AG04449 (cell line): ENCODE data around the gene OVOL1.

Experiments used
- CTCF ChIA-PET: fragments of 350-600 bp; formaldehyde crosslinking; extraction: SDS; loops from one replicate; lab custom pipeline; 2021; ENCODE audit warnings: antibody characterized with exemption; lab: Yijun Ruan, JAX
- POLR2A ChIA-PET: fragments of 400-600, 350-600 bp; formaldehyde crosslinking; extraction: SDS; loops from one replicate; lab custom pipeline; 2020; ENCODE audit warnings: antibody characterized with exemption, inconsistent platforms; lab: Yijun Ruan, JAX
- DNase-seq: peaks from one replicate; pipeline ENCODE4 v3.0.0-alpha.2; 2010; ENCODE audit warnings: low read depth, low spot score
- H3K4me3 ChIP-seq: 2 replicates; pipeline ENCODE4 v1.5.1; 2011; ENCODE audit warnings: low read depth, mild to moderate bottlenecking, control low read depth, low read length
- TF ChIP-seq, protein P1 (sequence below): IDR thresholded peaks from one replicate; pipeline ENCODE4 v1.5.1; 2011; ENCODE audit warnings: mild to moderate bottlenecking, moderate library complexity, low read length, control low read depth, inconsistent platforms; ENCODE audit not compliant: insufficient read depth; ENCODE audit errors: missing control alignments

Gene OVOL1

DNA sequence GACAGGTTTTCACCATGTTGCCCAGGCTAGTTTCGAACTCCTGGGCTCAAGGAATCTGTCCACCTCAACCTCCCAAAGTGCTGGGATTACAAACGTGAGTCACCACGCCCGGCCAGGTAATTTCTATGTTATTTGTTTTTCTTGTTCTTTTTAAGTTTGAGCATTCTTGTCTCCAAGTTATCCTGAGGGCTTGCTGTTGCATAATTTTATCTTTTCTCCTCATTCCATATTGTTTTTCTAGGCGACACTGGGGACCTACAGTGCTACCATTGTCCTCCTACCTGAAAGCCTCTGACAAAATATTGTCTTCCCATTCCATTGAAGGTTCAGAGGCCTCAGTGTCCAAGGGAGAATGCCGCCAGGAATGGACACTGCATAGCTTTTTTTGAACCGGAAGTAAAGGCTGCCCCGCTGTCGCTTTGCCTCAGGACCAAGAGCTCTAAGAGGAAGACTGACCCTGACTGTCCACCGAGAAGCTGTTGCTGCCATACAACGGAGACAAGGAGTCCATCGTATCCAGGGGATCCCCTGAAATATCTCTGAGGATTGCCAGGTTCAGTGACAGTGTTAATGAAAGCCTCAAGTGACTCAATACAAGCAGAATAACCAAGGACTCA lies 15.8 kb upstream of the OVOL1 start:
- ChIA-PET POLR2A (no interaction called here), CTCF (interaction anchor here (0.9 to 4.1 kb wide), 20 partner anchors 9 to 252 kb away, joined by 3 to 76 read pairs (median 10); partner anchors contain the start of genes AP5B1, FIBP, KAT5 and RNASEH2C)
- no peak overlapping the region for H3K4me3 ChIP-seq
- no peak for DNase-seq
- TF ChIP-seq, protein P1, sequence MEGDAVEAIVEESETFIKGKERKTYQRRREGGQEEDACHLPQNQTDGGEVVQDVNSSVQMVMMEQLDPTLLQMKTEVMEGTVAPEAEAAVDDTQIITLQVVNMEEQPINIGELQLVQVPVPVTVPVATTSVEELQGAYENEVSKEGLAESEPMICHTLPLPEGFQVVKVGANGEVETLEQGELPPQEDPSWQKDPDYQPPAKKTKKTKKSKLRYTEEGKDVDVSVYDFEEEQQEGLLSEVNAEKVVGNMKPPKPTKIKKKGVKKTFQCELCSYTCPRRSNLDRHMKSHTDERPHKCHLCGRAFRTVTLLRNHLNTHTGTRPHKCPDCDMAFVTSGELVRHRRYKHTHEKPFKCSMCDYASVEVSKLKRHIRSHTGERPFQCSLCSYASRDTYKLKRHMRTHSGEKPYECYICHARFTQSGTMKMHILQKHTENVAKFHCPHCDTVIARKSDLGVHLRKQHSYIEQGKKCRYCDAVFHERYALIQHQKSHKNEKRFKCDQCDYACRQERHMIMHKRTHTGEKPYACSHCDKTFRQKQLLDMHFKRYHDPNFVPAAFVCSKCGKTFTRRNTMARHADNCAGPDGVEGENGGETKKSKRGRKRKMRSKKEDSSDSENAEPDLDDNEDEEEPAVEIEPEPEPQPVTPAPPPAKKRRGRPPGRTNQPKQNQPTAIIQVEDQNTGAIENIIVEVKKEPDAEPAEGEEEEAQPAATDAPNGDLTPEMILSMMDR = no peak

DNA sequence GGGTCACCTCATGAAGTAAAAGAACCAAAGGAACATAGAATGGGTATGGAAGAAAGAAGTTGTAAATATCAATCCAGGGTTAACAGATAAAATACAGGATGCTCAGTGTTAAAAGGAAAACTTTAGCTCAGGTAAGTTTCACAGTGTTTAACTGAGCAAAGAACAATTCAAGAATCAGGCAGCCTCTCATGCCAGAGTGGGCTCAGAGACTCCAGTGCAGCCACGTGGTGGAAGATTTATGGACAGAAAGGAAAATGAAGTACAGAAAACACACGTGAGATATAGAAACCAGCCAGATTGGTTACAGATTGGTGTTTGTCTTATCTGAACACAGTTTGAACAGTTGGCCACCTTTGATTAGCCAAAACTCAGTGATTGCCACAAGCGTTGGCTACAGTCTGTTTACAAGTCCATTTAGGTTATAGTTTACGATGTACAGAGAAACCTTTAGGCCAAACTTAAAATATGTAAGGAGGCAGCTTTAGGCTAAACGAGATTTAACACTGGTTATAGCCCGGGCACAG lies 15.2 kb upstream of the OVOL1 start:
- DNase-seq = no peak
- ChIA-PET POLR2A (no interaction called here), CTCF (interaction anchor here (0.9 to 4.1 kb wide), 13 partner anchors 8 to 251 kb away, joined by 3 to 76 read pairs (median 9); partner anchors contain the start of genes AP5B1, FIBP, KAT5 and RNASEH2C)
- TF ChIP-seq, protein P1 = no peak
- H3K4me3 ChIP-seq = no peak overlapping the region

DNA sequence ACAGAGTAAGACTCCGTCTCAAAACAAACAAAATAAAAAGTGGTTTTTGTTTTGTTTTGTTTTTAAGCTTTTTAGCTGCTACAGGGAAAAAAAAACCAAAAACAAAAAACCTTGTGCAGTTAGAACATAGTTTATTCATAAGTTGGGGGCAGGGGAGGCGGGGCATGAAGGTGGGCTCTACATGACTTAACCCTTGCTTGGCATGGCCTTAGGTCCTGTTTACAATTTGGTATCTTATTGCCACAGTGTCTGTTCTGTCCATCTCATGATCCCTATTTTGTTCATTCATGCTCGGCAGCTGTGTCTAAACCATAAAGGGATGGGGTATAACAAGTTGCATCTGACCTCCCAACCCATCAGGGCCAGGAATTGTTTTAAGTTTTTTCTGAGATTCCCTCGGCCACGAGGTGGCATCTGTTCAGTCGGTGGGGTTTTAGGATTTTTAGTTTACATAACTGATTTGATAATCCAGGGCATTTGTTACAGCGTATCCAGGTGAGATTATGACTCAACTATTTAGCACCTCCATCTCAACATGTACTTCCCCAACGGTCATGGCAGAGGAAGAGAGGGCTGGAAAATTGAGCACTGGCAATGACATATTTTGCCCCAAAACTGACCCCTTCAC lies 13.0 kb upstream of the OVOL1 start:
- ChIA-PET POLR2A (no interaction called here), CTCF (interaction anchor here (1.0 to 3.4 kb wide), 7 partner anchors 10 to 215 kb away, joined by 3 to 11 read pairs (median 4); no protein-coding TSS in a partner anchor)
- no peak overlapping the region for H3K4me3 ChIP-seq
- DNase-seq = no peak
- TF ChIP-seq, protein P1 = no peak

DNA sequence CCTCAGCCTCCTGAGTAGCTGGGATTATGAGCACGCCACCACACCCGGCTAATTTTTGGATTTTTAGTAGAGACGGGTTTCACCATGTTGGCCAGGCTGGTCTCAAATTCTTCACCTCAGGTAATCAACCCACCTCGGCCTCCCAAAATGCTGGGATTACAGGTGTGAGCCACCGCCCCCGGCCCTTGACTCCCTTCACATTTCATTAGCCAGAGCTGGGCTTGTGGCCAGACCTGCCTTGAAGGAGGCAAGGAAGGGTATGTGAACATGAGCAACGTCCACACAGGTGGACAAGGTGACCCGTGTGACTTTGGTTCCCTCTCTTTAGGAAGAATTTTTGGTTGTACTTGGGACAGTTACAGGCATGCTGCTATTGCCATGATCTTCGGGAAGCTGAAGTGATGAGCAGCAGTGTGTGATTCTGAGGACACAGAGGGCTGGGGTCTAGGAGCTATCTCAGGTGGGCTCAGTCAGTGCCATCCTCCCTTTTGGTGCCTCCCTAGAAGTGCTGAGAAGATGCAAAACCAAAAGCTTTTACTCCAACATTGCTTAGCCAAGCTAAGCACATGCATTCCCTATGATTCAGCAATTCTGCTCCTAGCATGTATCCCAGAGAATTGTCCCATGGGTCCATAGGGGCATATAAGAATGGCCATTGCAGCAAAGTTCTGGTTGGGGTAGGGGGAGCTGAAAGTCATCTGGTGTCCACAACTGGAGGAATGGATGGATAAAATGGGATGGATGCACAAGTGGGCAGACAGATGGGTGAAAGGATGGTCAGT lies 12.1 kb upstream of the OVOL1 start:
- ChIA-PET POLR2A (interaction anchor here (0.7 kb wide), 1 partner anchor 84 kb away, joined by 3 read pairs; no protein-coding TSS in a partner anchor), CTCF (interaction anchor here (0.8 to 3.4 kb wide), 10 partner anchors 9 to 214 kb away, joined by 3 to 11 read pairs (median 4); partner anchors contain the start of gene KAT5)
- TF ChIP-seq, protein P1 = no peak

DNA sequence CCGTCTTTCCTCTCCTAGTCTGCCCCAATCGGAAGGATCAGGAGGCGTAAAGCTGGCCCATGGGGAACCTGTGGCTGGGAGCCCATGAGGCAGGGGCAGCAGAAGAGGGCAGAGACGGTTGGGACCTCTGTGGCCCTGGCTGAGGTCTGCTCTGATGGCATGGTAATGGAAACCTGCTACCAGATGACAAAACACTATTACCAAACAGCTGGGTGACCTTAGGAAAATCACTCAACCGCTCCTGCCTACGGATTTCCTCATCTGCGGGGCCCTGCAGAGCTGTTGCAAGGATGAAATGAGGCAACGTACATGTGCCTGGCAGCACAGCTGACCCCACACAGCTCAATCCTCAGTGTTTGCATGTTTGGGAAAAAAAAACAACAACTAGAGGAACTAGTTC lies 10.7 kb upstream of the OVOL1 start:
- no peak for DNase-seq
- TF ChIP-seq, protein P1 = no peak
- CTCF ChIA-PET = interaction anchor here (0.7 to 3.4 kb wide), 9 partner anchors 8 to 268 kb away, joined by 3 to 13 read pairs (median 4); partner anchors contain the start of genes FIBP and KAT5
- H3K4me3 ChIP-seq = no peak overlapping the region
- POLR2A ChIA-PET = no interaction called here

More for the DNA sequence above, 12.1 kb upstream of the OVOL1 start:
- no peak for DNase-seq
- H3K4me3 ChIP-seq = no peak overlapping the region
